SW 1271 (cell line): ENCODE results near the gene NOS3.
A peak's percentile ranks its signal among the peaks of the same experiment; 100 is the strongest.

ENCODE experiments used
- DNase-seq, 2 experiments: peaks; one replicate each; lab custom pipeline; 2025; lab: John Stamatoyannopoulos, UW

Gene NOS3

DNA sequence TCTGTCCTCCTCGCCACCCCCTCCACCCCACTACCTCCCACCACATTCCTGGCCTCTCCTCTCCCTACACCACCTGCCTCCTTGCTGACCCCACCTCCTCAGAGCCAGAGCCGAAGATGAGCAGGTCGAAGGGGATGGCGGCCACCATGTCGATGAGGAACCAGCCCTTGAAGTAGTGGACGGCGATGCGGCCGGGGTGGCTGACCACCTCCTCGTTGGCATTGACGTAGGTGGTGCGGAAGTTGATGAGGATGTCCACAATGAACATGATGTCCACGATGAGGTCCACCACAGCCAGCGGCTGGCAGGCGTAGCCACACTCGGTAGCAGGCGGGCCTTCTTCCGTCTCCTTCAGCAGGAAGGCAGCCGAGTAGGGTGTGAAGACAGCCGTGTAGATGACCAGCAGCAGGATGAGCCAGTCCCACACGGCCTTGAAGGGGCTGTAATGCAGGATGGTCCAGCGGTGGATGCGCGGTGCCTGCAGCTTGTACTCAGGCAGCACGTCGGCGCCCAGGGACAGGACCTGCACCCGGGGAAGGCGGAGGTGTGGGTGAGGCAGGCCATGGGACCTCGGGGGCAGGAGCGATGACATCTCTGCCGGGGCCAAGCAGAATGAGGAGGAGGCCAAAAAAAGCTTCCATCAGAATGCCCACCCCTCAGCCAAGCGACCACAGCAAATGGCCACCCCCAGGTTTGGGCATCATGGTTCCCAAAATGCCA, 38.3 kb upstream of the NOS3 start:
- no peak for DNase-seq

DNA sequence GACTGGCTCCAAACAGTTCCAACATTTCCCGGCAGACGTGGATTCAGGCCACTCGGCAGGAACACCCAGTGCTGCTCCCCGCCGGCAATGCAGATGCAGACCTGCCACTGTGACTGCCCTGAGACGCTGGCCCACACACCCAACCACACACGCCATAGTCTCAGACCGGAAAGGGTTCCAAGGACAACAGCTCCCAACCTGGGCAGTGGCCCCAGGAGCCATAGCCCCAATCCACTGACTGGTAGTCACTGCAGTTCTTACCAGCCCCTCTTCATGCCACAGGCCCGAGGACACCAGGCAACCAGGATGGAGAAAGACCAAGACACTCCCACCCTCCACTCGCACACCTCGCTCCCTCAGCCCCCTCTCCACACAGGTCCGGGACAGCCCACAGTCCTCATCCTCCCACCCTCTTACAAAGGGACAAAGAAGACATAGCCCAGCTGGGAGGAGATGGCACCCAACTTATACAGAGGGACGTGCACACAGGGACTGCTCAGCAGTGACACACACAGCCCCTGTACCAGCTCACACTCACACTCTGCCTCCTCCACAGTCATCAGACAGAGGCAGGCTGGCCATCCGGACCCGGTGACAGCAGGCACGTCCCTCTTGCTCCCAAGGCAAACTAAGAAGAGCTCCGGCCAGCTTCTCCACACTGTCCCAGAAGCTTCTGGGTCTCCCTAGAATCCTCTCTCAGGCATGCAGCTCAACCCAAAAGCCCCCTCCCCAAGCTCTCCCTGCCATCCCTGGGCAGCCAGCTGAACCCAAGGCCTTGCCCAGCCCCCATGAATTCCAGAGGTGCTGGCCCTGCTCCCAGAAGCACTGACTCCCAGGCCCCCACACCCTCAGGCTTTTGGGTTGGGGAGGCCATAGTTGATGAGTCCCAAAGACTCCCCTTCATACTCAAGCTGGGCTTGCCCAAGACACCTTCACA, 37.5 kb upstream of the NOS3 start:
- no peak for DNase-seq

DNA sequence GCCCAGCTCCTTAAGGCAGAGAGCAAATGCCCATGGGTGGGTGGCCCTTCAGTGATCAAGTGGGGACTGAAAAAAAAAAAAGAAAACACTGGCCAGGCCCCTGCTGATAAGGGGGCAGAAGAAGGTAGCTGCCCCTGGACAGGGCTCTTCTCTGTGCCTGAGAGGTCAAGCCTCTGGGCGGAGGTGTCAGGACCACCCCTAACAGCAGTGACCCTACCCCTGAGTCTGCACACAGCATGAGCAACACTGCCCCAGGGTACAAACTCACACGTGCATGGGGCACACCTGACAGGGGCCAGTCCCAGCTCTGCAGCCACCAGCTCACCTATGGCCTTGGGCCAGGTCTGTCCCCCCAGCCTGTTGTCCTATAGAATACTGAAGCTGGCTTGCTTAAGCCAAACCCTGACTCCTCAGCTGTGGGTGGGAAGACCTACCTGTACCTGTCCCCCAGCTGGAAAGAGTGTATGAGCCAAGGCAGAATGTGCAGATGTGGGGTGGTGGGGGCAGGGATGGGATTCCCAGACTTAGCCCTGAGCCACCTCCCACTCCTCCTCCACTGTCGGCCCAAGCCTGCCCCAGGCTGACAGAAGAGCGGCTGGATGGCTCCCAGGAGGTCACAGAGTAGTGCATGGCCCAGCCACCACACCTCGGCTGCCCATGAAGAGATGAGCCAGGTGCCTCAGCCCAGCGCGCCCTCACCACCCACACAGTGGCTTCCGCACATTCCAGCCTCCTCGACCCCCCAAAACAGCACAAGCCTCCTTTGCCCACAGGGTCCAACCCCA, 36.4 kb upstream of the NOS3 start:
- no peak for DNase-seq

DNA sequence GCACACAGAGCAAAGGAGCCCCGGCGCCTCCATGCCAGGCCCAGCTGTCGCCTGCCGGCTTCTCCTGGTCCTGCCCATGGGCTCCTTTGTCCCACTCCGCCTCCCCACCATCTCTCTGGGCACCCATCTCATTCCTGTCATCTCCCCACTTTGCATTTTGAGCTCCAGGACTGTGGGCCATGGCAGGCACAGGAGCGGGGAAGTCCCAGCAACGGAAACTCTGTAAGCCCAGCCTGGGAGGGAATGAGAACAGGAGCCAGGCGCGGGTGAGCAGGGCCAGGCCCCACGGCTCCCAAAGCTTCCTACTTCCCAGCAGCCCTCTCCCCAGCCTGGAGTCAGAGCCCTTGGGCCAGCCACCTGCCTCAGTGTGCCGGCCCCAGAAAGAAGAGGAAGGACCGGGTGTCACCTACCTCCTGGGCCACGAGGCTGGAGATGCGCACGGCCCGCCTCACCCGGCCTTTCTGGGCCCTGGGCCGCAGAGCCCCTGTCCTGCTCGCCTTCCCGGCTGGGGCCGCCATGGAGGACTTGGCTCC, 35.8 kb upstream of the NOS3 start:
- no peak for DNase-seq

DNA sequence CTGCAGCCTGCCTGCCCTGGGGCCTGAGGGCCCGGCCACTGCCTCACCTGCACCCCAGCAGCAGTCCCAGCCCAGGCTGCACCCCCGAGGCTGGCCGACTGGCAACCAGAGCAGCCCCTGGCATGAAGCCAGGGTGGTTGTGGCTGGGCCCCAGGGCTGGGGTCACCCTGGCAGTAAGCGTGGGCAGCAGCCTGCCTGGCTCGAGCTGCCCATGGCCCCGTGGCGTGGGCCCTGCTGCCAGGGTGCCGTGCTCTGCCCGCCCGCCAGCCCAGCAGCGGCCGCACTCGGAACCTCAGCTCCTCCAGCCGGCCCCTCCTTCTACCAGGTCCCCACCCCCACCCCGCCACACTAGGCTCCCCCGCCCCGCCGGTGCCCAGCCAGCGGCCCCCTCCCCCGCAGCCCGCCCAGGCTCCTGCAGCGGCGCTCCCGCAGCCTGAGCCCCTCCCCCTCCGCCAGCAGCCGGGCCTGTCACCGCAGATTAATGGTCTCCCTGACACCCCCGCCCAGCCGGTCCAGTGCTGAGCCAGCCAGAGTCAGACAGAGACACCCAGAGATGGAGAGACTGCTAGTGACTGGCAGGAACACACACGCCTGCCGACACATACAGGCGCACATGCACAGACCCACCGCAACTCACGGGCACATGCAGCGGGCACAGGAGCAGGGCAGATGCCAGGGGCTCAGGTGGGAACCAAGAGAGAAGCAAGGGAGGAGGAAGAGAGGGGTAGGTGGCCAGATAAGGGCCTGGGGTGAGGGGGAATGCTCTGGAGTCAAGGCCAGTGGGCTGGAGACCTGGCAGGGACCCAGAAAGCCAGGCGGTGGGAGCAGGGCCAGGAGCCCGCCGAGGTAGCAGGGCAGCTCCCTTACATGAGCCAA, 35.1 kb upstream of the NOS3 start:
- no peak for DNase-seq

DNA sequence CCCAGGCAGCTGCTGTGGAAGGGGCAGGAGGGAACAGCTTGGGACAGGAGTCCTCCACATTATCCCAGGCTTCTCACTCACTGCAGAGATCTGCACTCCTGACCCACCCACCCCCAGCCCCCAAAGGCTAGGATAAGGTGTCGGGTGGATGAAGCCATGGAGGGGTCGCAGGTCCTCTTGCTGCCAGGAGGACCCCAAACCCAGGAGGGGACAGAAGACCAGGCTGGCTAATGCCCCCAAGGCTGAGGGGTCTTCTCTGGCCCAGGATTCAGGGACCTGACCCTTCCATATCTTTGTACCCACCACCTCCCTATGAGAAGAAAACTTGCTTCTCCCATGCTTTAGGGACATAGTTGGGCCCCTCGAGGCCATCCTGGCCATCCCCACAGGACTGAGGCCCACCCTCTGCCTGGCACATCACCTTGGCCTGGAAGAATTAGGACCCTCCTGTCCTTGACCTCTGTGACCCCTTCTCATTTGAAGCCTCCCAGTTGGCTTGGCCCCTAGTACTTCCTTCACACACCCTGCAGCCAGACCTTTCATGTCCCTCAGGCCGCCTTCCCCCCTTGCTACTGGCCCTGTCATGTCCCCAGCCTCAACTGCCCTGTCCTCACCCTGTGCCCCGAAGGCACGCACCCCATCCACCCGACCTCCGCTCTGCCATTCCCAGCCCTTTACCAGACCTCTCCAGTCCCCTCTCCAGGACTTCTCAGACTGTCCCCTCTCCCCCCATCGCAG, 34.3 kb upstream of the NOS3 start:
- no peak for DNase-seq

DNA sequence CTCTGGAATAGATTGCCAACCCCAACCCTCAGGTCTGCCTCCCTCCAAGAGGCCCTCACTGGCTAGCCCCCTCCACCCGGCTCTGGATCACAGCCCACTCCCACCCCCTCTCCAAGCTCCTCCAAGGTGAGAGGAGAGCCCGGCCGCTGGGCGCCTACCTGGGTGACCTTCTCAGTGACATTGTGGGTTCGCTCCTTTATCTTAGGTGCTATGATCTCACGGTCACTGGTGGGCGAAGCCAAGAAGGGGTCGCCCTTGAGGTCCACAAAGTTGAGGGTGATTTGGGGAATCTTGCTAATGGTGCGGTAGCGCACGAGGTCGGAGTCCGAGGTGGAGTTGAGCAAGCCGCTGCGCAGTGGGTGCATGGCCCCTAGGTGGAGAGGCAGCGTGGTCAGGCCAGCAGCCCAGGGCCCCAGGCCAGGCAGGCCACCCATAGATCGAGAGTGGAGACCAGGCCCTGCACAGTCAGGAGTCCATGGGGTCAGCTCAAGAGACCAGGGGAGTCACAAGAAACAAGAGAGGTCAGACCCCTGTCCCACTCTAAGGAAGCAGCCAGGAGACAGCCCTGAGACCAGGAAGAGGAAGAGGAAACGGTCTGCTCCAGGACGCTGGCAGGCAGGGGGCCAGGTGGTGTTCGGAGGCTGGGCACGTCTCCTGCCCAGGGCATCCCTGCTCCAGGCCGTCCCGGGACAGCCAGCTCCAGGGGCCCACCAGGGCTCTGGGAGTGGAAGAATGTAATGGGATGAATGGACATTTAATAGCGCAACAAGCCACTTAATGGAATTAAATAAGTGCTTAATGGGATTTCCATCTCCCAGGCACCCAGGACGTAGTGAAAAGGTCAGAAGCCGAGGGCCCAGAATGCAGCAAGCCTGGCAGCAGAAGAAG, 33.4 kb upstream of the NOS3 start:
- no peak for DNase-seq

DNA sequence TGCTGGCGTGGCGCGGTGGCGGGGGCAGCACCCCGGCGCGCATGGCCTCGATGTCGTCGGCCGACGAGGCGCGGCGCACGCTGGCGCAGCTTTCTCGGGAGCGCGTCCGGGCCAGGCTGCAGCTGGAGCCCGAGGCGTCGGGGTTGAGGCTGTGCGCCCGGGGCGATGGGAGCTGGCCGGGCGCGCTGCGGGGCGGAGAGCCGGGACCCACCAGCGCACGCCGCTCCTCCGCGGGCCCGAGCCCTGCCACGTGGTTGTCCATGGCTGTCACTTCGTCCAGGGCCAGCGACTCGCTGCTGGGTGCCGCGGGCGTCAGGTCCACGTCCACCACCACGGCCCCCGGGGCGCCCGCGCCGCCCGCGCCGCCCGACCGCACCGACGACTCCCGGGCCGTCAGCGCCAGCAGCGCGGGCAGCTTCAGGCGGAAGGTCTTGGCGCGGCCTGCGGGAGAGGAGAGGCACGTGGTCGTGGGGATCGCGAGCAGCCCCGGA, 32.7 kb upstream of the NOS3 start:
- no peak for DNase-seq

DNA sequence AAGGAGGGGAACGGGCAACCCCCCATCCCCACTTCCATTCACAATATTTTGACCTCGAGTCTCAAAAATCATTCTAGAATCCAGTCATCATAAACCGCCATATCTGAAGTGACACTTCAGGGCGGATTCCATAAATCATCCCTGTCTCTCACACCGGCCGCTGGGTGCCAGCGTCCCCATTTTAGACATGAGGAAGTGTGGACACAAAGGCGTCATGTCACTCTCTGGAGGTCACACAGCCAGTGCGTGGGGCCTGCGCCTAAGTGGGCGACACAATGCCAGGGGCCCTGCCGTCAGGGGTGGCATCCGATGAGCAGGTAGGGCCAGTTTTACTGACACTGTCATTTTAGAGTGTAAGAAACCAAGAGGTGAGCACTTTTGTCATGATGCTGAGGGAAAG, 32.2 kb upstream of the NOS3 start:
- no peak for DNase-seq

DNA sequence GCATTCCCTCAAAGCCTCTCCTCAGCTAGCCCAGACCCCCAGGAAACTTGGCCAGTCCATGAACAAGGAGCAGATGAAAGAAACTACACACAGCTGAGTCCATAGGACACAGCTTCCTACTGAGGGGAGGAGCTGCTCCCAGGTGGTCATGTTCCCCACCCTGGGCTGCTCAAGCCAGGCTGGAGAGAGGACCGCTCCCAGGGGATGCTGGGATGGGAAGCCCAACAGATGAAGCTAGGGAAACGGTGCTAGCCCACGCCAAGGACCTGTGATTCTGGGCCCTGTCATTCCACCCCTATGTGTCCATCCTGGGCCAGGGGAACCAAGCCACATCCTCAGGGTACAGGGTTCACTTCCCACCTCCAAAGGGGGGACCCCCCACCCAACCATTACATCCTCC, 31.7 kb upstream of the NOS3 start:
- DNase-seq, result no peak

DNA sequence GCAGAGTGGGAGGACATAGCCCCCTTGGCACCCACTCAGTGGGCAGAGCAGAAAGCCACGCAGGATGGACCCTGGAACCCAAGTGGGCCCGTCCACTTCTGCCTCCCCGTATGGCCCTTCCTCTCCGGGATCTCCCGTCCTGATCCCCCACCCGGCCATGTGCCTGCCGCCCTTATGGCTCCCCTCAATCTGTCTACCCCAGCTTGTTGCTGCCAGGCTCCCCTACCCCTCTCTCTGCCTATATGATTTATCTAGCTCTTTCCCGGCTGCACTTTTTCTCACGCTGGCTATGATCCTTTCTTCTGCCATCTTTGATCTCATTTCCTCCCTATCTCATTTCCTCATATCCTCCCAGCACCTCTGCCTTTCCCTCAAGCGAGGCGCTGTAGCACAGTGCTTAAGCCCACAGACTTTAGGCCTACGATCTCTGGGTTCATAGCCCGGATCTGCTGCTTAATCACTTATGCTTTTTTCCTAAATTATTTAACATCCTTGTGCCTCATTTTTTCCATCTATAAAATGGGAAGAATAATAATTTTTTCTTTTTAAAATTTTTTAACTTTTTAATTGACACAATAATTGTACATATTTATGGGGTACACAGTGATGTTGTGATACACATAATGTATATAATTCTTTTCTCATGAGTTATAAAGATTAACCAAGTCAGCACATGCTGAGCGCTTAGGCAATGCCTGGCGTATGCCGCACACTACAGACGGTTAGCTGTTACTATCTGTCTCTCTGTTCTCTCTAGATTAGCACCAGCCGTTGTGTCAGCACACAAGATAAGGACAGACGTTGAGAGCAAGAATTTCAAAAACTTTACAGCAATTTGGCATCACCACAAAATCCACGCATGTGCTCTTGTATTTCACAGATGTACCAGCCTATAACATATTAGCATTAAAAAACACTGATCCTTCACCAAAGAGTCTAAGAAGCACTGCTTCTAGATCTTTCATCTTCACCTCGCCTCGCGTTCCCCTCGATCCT, 30.8 kb upstream of the NOS3 start:
- no peak for DNase-seq

DNA sequence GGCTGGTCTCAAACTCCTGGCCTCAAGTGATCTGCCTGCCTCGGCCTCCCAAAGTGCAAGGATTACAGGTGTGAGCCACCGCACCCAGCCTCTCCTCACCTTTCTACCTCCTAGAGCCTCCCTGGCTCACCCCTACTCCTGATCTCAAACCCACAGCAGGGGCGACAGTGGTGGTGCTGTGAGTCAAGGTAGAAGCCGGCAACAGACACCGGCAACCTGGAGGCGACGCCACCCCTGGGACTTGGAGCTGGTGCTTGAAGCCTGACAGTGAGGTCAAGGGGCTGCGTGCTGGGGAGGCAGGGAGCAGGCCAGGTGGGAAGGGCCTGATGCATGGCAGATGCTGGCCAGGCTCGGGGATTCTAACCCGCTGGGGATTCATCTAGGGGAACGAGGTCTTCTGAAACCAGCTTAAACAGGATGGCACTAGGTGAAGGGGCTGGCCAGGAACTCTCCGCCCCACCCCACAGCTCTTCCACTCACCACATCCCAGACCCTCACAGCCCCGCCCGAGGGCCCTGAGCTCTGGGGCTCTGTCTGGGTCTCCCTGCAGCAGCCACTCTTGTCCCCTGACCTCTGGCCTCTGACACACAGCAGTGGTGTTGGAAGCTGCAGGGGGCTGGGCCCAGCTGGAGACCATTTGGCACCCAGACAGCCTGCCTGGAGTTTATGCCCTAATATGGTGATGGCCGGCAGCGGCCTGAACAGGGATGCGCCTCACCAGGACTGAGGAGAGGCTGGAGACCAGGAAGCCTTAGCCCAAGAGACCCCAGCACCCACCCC, 29.1 kb upstream of the NOS3 start:
- no peak for DNase-seq

DNA sequence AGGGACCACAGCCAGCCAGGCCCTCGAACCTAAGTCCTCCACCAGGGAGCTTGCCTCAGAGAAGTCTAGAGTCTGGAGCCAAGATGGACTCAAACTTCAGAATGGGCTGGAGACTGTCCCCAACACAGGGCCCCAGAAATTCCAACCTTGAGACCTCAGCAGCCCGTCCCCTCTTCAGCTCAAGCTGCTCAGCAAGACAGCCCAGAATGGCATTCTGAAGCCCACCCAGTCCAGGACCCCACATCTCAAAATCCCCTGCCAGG, 28.6 kb upstream of the NOS3 start:
- no peak for DNase-seq

DNA sequence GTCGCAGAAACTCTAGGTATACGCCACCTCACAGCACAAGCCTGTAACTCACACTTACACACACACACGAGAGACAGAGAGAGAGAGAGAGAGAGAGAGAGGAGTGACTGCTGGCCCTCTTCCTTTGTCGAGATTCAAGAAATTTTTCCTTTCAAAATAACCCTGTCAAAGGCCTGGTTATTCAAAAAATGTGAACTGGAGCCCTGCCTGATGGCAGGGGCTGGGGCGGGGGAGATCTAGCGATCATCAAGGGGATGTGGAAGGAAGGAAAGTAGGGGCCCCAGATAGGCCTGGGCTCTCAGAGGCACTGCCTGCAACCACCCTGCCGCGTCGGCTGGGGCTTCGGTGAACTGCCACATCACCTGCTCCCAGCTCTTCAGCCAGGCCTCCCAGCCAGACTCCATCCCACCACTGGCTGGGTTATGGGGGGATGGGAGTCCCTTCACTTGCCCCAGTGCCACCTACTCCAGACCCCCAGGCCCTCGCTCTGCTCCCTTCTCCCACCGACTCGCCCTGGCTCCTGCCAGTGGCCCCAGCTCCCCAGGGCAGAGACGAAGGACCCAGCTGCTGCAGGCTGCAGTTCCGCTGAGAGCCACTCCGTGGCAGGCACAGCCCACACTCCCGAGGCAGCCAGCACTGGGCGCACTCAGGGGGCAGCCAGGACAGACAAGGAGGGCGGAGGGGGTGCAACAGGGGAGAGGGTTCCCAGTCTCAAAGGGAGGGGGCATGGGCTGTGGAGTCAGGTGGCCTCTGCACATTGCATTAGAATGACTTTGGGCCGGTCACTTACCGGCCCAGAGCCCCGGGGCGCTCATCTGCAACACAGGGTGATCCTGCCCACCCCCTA, 28.0 kb upstream of the NOS3 start:
- DNase-seq, result peak in 1 of 2 experiments; percentile 27

DNA sequence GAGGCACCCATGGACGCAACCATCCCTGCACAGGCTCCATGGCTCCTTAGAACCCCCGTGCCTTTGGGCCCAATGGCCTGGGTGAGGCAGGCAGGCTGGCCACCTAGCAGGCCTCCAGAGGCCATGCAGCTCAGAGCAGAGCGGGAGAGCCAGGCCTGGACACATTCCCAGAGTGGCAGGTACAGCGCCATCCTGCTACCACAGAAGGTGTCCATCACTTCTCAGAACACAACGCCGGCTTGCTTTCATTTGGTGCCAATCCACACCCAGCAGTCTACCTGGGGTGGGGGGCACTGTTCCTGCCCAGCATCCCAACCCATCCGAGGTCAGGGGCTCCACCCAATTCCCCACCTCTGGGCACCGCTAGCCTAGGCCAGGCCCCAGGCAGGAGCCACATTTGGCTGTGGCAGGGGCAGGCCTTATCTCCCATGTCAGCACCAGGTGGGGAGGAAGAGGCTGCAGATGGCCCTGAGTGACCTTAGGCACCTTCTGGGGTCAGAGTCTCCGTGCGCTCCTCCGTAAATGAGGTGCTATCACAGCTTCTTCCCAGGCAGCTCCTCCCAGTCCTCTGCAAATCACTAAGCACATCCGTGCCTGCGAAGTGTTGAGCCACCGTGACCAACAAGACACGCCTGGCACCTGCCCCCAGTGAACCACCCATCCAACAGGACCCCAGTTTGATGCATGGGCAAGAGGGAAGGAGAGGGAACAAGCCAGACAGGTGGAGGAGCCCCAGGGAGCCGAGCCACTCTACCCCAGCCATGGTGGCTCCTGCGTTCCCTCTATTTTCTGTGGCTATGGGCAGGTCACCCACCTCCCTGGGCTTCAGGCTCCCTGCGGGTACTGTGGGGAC, 26.9 kb upstream of the NOS3 start:
- no peak for DNase-seq
